Ecto neural progenitor cell (in vitro differentiated cells): ENCODE data around the gene C1orf167.

ENCODE experiments used
- DNase-seq: peaks from one replicate; pipeline ENCODE4 v3.0.0-alpha.2; 2018; ENCODE audit warnings: low spot score

C1orf167 gene

DNA sequence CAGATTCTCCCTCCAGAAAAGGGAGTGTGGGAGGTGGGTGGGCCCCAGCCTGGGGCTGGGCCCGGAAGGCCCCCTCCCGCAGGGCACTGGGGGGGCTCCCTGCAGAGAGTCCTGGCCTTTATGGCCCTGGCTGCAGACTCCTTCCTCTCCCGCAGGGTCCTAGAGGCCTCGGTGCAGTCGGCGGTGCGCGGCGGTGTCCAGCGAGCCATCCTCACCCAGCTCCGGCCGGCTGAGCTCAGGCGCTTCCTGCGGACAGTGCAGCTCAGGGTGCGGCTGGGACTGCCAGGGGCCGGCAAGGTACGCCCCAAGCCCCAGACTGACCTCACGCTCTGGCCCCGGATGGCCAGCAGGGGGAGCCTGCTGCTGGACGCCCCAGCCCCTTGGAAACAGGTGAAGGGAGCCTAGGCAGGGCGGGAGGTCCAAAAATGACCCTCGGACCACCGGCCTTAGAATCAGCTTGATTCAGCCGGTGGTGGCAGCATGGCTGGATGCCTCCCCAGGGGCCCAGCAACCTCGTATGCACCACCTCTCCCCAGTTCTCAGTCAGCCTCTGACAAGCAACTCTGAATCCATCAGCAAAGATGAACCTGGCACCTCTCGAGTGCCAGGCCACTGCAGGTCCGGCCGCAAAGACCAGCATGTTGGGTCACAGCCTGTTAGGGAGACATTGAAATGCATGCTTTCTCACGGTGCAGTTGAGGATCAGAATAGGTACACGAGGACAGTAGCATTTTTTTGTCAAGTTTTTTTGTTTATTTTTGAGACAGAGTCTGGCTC is 23.2 kb downstream of the C1orf167 start:
- peak; percentile 89 for DNase-seq

GRCh38 chr1:11786168-11786567 is 24.2 kb downstream of the C1orf167 start:
- no peak for DNase-seq

- DNase-seq, result no peak
These were observed 25.3 kb downstream of the C1orf167 start for GRCh38 chr1:11787251-11787803.

- DNase-seq, result no peak
These were observed 25.9 kb downstream of the C1orf167 start for GRCh38 chr1:11787804-11788436.

- no peak for DNase-seq
These were observed 26.6 kb downstream of the C1orf167 start for GRCh38 chr1:11788549-11789053.

- no peak for DNase-seq
These were observed 27.4 kb downstream of the C1orf167 start for GRCh38 chr1:11789126-11790067.

GRCh38 chr1:11790101-11790879 is 28.3 kb downstream of the C1orf167 start:
- DNase-seq, result no peak

DNA sequence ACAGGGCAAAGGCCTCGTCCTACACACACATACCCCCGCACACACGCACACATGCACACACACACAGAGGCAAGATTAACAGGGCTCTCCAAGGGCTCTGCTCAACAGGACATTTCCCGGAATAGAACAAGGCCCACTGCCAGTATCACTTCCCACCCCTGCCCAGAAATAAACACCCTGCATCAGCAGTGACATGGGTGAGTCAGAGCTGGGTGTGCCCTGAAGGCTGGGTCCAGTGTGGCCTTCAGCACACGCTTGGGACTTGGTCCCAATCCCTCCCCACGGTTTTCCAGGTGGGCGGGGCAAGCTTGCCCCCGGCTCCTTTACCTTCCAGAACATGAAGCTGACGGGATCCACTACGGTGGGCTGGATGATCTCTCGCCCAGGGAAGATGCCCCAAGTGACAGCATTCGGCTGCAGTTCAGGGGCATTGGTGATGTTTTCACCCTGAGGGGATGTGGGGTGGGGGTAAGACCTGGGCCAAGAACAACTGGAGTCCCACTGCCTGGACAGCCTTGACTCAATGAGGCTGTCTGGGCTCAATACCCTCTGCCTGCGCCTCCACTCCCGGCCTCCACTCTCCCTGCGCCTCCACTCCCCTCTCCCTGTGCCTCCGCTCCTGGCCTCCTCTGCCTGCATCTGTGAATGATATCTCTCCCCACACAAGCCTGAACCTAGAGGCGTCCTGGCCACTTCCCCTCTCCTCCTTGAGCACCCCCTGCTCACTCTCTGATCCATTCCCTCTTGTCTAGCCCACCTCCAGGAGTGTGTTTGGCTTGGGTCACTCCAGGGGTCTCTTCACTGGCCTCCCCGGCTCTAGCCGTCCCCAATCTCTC is 29.1 kb downstream of the C1orf167 start:
- DNase-seq, result no peak

DNA sequence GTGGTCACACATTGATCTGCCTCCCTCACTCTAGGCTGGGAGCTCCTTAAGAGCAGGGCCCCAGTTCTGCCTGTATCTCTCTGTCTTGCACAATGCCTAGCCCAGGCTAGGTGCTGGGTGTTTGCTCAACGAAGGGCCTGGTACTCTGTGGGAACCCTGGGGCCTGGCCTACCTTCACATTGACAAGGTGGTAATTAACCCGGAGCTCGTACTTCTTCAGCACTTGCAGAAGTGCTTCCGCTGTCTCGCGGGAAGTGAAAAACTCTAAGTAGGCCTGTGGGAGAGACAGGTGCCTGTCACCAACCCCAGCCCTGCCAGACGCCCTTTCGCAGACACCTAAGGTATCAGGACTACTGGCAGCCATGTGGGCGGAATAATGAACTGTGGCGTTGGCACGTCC is 30.1 kb downstream of the C1orf167 start:
- no peak for DNase-seq

DNA sequence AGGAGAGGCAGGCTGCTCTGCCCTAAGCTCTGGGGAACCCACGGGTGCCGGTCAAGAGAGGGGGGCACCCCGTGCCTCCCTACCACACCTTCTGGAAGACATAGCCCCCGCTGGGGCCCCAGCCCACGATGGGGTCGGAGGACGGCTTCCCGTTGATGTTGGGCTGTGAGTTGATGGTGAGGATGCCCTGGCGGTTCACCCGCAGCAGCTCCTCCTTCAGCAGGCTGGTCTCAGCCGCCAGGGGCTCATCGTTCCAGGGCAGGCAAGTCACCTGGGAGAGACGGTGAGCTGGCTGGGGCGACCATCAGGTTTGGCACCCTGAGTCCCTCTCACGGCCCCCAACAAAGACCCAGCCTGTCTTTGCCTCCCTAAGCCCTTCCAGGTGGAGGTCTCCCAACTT is 31.8 kb downstream of the C1orf167 start:
- no peak for DNase-seq

GRCh38 chr1:11794446-11795237 is 32.6 kb downstream of the C1orf167 start:
- no peak for DNase-seq

GRCh38 chr1:11795238-11795890 is 33.4 kb downstream of the C1orf167 start:
- no peak for DNase-seq

DNA sequence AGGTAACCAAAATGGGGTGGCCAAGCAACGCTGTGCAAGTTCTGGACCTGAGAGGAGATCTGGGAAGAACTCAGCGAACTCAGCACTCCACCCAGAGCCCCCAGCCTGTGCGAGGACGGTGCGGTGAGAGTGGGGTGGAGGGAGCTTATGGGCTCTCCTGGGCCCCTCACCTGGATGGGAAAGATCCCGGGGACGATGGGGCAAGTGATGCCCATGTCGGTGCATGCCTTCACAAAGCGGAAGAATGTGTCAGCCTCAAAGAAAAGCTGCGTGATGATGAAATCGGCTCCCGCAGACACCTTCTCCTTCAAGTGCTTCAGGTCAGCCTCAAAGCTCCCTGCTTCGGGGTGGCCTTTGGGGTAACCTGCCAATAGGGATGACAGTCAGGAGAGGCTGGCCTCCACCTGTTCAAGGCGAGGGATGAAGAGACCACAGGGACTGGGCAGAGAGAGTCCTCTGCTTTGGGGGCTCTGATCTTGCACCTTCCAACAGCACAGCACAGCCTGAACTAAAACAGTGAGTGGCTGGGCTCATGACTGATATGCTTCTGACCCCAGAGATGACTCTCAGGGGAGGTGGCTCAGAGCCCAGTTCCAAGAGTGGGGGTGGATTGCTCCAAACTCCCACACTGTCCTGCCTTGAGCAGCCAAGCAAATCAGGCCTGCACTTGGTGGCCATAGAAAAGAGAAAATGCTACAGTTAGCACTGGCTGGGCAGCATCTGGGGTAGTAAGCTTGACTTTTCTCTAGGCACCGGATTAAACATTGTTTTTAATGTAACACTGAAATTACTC is 34.2 kb downstream of the C1orf167 start:
- no peak for DNase-seq

DNA sequence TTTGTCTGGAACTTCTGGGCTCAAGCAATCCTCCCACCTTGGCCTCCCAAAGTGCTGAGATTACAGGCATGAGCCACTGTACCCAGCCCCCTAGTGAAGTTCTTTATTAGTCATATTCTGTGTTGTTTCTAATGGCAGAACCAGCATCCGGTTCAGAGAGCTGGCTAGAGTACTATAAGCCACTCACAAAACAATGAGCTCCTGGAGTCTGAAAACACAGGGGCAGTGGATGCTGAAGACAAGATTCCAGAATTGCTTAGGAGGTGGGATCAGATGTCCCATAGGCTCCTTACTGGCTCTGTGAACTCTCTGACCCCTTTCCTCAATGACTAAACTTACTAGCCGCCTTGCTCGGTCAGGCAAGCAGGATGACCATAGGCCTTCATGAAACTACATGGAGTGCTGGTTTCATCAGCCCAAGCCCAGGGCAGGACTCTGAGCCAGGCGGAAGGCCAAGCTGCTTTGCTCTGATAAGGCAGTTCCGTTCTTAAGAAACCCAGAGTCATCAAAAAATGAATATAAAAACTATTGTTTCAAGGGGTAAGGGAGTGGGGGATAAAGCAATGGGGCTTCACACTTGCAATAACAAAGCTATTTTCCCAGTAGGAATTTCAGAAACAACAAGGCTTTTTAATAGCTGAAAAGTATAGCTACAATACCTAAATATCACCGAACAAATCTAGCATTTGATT is 35.7 kb downstream of the C1orf167 start:
- no peak for DNase-seq

GRCh38 chr1:11799099-11799498 is 37.1 kb downstream of the C1orf167 start:
- DNase-seq, result no peak

- no peak for DNase-seq
These were observed 37.9 kb downstream of the C1orf167 start for GRCh38 chr1:11799896-11800295.

GRCh38 chr1:11800391-11800755 is 38.4 kb downstream of the C1orf167 start:
- no peak for DNase-seq
